IMR-90 (cell line): ENCODE results near the gene PRKAR1B. TPM values are rescaled to one million over a fixed set of nuclear protein-coding genes. Genes with fewer than 3 reads are reported as not detected.

Experiments used
- ATAC-seq: fragments of 200-7000 bp; cut with Tn5 transposase; 2 replicates; pipeline ENCODE4 v1.9.1; 2020; ENCODE audit warnings: low read depth, mild to moderate bottlenecking, moderate library complexity
- BruUV-seq: library from RNA; stranded (reverse); fragments of 400-500 nt; replicated peaks from 2 replicates; lab custom pipeline; 2021; lab: Mats Ljungman, UMichigan
- CTCF ChIA-PET: fragments of 300-600 bp; formaldehyde crosslinking; extraction: SDS; loops from one replicate; lab custom pipeline; 2021; ENCODE audit warnings: antibody characterized with exemption; lab: Yijun Ruan, JAX
- POLR2A ChIA-PET: fragments of 300-600 bp; sonication (Branson Sonifier 250); formaldehyde crosslinking; loops from one replicate; lab custom pipeline; 2022; ENCODE audit warnings: antibody characterized with exemption; ENCODE audit not compliant: unreplicated experiment; lab: Charles Lee
- DNase-seq: peaks from one replicate; pipeline ENCODE4 v3.0.0; 2013
- H2AFZ ChIP-seq: replicated peaks from 2 replicates; pipeline ENCODE3; 2013; ENCODE audit warnings: low read length, mild to moderate bottlenecking; ENCODE audit not compliant: poor library complexity
- H2AK5ac ChIP-seq: 2 replicates; pipeline ENCODE4 v1.6.1; 2013; ENCODE audit warnings: low read depth, low read length, inconsistent platforms
- H2AK9ac ChIP-seq: replicated peaks from 2 replicates; pipeline ENCODE3; 2013; ENCODE audit warnings: mild to moderate bottlenecking, low read depth, low read length, moderate library complexity; ENCODE audit not compliant: poor library complexity
- H2BK120ac ChIP-seq: 2 replicates; pipeline ENCODE4 v1.6.1; 2013; ENCODE audit warnings: low read depth, low read length, inconsistent platforms
- H2BK15ac ChIP-seq: 3 replicates; pipeline ENCODE4 v1.6.1; 2013; ENCODE audit warnings: low read depth, low read length, inconsistent platforms
- H2BK20ac ChIP-seq: 2 replicates; pipeline ENCODE4 v1.6.1; 2013; ENCODE audit warnings: low read depth, mild to moderate bottlenecking, inconsistent platforms, low read length, moderate library complexity
- H2BK5ac ChIP-seq: 2 replicates; pipeline ENCODE4 v1.6.1; 2013; ENCODE audit warnings: mild to moderate bottlenecking, low read depth, low read length, inconsistent platforms; ENCODE audit not compliant: poor library complexity, severe bottlenecking
- H3K14ac ChIP-seq: replicated peaks from 2 replicates; pipeline ENCODE4 v1.6.1; 2013; ENCODE audit warnings: low read depth, low read length, inconsistent platforms
- H3K18ac ChIP-seq: 2 replicates; pipeline ENCODE4 v1.6.1; 2013; ENCODE audit warnings: low read depth, low read length, control low read depth
- H3K23ac ChIP-seq: 2 replicates; pipeline ENCODE4 v1.6.1; 2013; ENCODE audit warnings: low read depth, low read length, inconsistent platforms
- H3K27ac ChIP-seq: 2 replicates; pipeline ENCODE4 v1.5.1; 2013; ENCODE audit warnings: mild to moderate bottlenecking, control low read depth, low read length; ENCODE audit not compliant: insufficient read depth
- H3K27me3 ChIP-seq: 2 replicates; pipeline ENCODE4 v1.6.1; 2013; ENCODE audit warnings: low read length; ENCODE audit not compliant: control insufficient read depth, insufficient read depth
- H3K36me3 ChIP-seq: 2 replicates; pipeline ENCODE4 v1.6.1; 2013; ENCODE audit warnings: low read length, mixed read lengths; ENCODE audit not compliant: control insufficient read depth, insufficient read depth
- H3K4ac ChIP-seq: 2 replicates; pipeline ENCODE4 v1.6.1; 2013; ENCODE audit warnings: low read depth, low read length, inconsistent platforms
- H3K4me1 ChIP-seq: 2 replicates; pipeline ENCODE4 v1.6.1; 2013; ENCODE audit warnings: low read length, mixed read lengths; ENCODE audit not compliant: control insufficient read depth, insufficient read depth
- H3K4me2 ChIP-seq: 2 replicates; pipeline ENCODE4 v1.6.1; 2013; ENCODE audit warnings: low read depth, mild to moderate bottlenecking, control low read depth, low read length, moderate library complexity
- H3K4me3 ChIP-seq: 2 replicates; pipeline ENCODE4 v1.5.1; 2013; ENCODE audit warnings: low read depth, mild to moderate bottlenecking, control low read depth, low read length, moderate library complexity; ENCODE audit not compliant: insufficient read depth
- H3K56ac ChIP-seq: 2 replicates; pipeline ENCODE4 v1.6.1; 2013; ENCODE audit warnings: low read length, inconsistent platforms; ENCODE audit not compliant: insufficient read depth; ENCODE audit errors: extremely low read depth
- H3K79me1 ChIP-seq, 2 experiments: 2 replicates each; pipeline ENCODE4 v1.6.1; 2013; ENCODE audit warnings: low read length in 2 of 2, inconsistent platforms in 1 of 2, low read depth in 1 of 2
- H3K9ac ChIP-seq: 2 replicates; pipeline ENCODE4 v1.6.1; 2013; ENCODE audit warnings: low read depth, low read length, control low read depth
- H3K9me1 ChIP-seq: 2 replicates; pipeline ENCODE4 v1.6.1; 2013; ENCODE audit warnings: low read length, inconsistent platforms; ENCODE audit not compliant: insufficient read depth
- H3K9me3 ChIP-seq: 2 replicates; pipeline ENCODE4 v1.6.1; 2013; ENCODE audit warnings: low read length; ENCODE audit not compliant: control insufficient read depth, insufficient read depth
- H4K20me1 ChIP-seq: 2 replicates; pipeline ENCODE4 v1.6.1; 2013; ENCODE audit warnings: low read length, inconsistent platforms; ENCODE audit not compliant: insufficient read depth
- H4K5ac ChIP-seq: 2 replicates; pipeline ENCODE4 v1.6.1; 2013; ENCODE audit warnings: mild to moderate bottlenecking, low read depth, low read length, control low read depth
- H4K8ac ChIP-seq, 2 experiments: 2 replicates each; pipeline ENCODE4 v1.6.1; 2013; ENCODE audit warnings: low read depth in 2 of 2, low read length in 2 of 2, control low read depth in 1 of 2, inconsistent platforms in 1 of 2
- H4K91ac ChIP-seq: 2 replicates; pipeline ENCODE4 v1.6.1; 2013; ENCODE audit warnings: low read depth, low read length, inconsistent platforms; ENCODE audit not compliant: insufficient read depth
- BHLHE40 ChIP-seq: fragments of 150-350 bp; IDR thresholded peaks from 2 replicates; pipeline ENCODE4 v1.6.1; 2016; ENCODE audit warnings: mild to moderate bottlenecking, low read depth, low read length
- CHD1 ChIP-seq: IDR thresholded peaks from 2 replicates; pipeline ENCODE4 v1.6.1; 2012; ENCODE audit warnings: low read depth, low read length, improper control_type of control experiment
- FOS ChIP-seq: fragments of 150-350 bp; IDR thresholded peaks from 2 replicates; pipeline ENCODE4 v1.6.1; 2016; ENCODE audit warnings: low read depth, low read length
- MXI1 ChIP-seq: IDR thresholded peaks from 2 replicates; pipeline ENCODE4 v1.6.1; 2012; ENCODE audit warnings: low read depth, mild to moderate bottlenecking, low read length, moderate library complexity, borderline replicate concordance
- RAD21 ChIP-seq: IDR thresholded peaks from 2 replicates; pipeline ENCODE4 v1.6.1; 2012; ENCODE audit warnings: low read length, improper control_type of control experiment
- RCOR1 ChIP-seq: IDR thresholded peaks from 2 replicates; pipeline ENCODE4 v1.6.1; 2012; ENCODE audit warnings: mild to moderate bottlenecking, low read length, improper control_type of control experiment; ENCODE audit not compliant: insufficient replicate concordance
- WGBS, 2 experiments: methylation state at CpG; one replicate each; pipeline versions ENCODE4 v1.1.5 to v1.1.7; 2013; ENCODE audit warnings: missing lambda C conversion rate in 2 of 2; ENCODE audit not compliant: insufficient read length in 1 of 2; ENCODE audit errors: extremely low coverage in 2 of 2; 5-methylcytosine and 5-hydroxymethylcytosine counted together
- dilution Hi-C: fragments of 300-500 bp; cut with HindIII; formaldehyde crosslinking; loops from one replicate; pipeline ENCODE4 v1.14.3; 2018; ENCODE audit warnings: low sequenced_read_pairs; ENCODE audit not compliant: unreplicated experiment
- in situ Hi-C: fragments of 300-500 bp; cut with MboI; formaldehyde crosslinking; loops from 3 replicates; pipeline ENCODE4 v1.14.3; 2019; ENCODE audit warnings: low sequenced_read_pairs, inconsistent platforms, mixed read lengths
- intact Hi-C: fragments of 100-400 bp; cut with micrococcal nuclease; formaldehyde crosslinking; loops from 2 replicates; pipeline ENCODE4 v1.10.0; 2022
- polyA plus RNA-seq, 3 experiments: library from polyadenylated mRNA; depleted of rRNA; stranded (reverse); fragments of >200 nt; gene quantifications; 2 replicates each; pipeline ENCODE4 v1.2.3, GENCODE V29; 2012; ENCODE audit warnings: low replicate concordance in 1 of 3
- total RNA-seq: library from RNA; depleted of rRNA; stranded (reverse); fragments of >200 nt; gene quantifications from 2 replicates; pipeline ENCODE4 v1.2.3, GENCODE V29; 2012

The PRKAR1B gene
- total and polyA plus RNA-seq, 2 of the 4 experiments (the other 2 are of a cell fraction) = 15.2 to 20.2 TPM

- no peak overlapping the region for H3K9ac ChIP-seq
- H3K4me3 ChIP-seq = no peak overlapping the region
- peaks cover 3% of the 10 kb centered on the region; the same call in 1 of the 2 replicates for H4K20me1 ChIP-seq
- H3K23ac ChIP-seq = no peak overlapping the region
- BruUV-seq = no TSS peak
- H2AFZ ChIP-seq = peak overlapping the region; percentile 13
- no peak overlapping the region for H4K5ac ChIP-seq
- no peak overlapping the region for H2AK5ac ChIP-seq
- no peak overlapping the region for H3K18ac ChIP-seq
- no peak overlapping the region for H4K8ac ChIP-seq
- DNase-seq (no peak), ATAC-seq (no peak)
- no peak overlapping the region for H3K27ac ChIP-seq
- no peak overlapping the region for H4K91ac ChIP-seq
- no peak overlapping the region for H3K4ac ChIP-seq
- H2BK5ac ChIP-seq = no peak overlapping the region
- peaks cover 7% of the 10 kb centered on the region; the same call in 1 of the 2 replicates for H3K9me1 ChIP-seq
- no peak overlapping the region for H3K14ac ChIP-seq
- H2BK20ac ChIP-seq = no peak overlapping the region
- POLR2A ChIA-PET = no interaction called here
- H2BK120ac ChIP-seq = no peak overlapping the region
- peaks cover 16% of the 10 kb centered on the region for H3K4me1 ChIP-seq
- H3K27me3 ChIP-seq = no peaks in the 10 kb centered on the region
- CTCF ChIA-PET = no interaction called here
- H3K79me1 ChIP-seq = no peaks in the 10 kb centered on the region
- intact Hi-C loops = no loop called here
- dilution Hi-C loops = no loop called here
- no peaks in the 10 kb centered on the region for H3K36me3 ChIP-seq
- WGBS, 2 experiments = no CpG with 5 or more reads among the region's 7 CpGs
- in situ Hi-C loops = no loop called here
- no peaks in the 10 kb centered on the region for H3K9me3 ChIP-seq
- no peak overlapping the region for H2BK15ac ChIP-seq
- TF ChIP-seq RCOR1 = no peak
- no peak for TF ChIP-seq FOS
- no peak for TF ChIP-seq RAD21
- TF ChIP-seq BHLHE40 = no peak
- no peak for TF ChIP-seq MXI1
- TF ChIP-seq CHD1 = no peak
- H3K56ac ChIP-seq = no peak overlapping the region
- no peak overlapping the region for H3K4me2 ChIP-seq
- no peak overlapping the region for H2AK9ac ChIP-seq
These were observed 62.7 kb downstream of the PRKAR1B start for GRCh38 chr7:664402-664775.
